AG09309 (cell line): ENCODE data around the gene SLC1A7.

Source experiments
- DNase-seq: peaks from one replicate; pipeline ENCODE4 v3.0.0-alpha.2; 2010; ENCODE audit warnings: low read depth
- H3K4me3 ChIP-seq: 2 replicates; pipeline ENCODE4 v1.5.1; 2011; ENCODE audit warnings: mild to moderate bottlenecking, low read depth, low read length, moderate library complexity; ENCODE audit not compliant: control insufficient read depth
- TF ChIP-seq, protein P1 (sequence below): IDR thresholded peaks from 2 replicates; pipeline ENCODE4 v1.5.1; 2011; ENCODE audit warnings: mild to moderate bottlenecking, low read depth, low read length, inconsistent platforms; ENCODE audit not compliant: insufficient read depth, control insufficient read depth; ENCODE audit errors: missing control alignments

Gene SLC1A7

GRCh38 chr1:53060579-53060978 is 81.9 kb downstream of the SLC1A7 start:
- H3K4me3 ChIP-seq, result no peak overlapping the region
- TF ChIP-seq, protein P1, sequence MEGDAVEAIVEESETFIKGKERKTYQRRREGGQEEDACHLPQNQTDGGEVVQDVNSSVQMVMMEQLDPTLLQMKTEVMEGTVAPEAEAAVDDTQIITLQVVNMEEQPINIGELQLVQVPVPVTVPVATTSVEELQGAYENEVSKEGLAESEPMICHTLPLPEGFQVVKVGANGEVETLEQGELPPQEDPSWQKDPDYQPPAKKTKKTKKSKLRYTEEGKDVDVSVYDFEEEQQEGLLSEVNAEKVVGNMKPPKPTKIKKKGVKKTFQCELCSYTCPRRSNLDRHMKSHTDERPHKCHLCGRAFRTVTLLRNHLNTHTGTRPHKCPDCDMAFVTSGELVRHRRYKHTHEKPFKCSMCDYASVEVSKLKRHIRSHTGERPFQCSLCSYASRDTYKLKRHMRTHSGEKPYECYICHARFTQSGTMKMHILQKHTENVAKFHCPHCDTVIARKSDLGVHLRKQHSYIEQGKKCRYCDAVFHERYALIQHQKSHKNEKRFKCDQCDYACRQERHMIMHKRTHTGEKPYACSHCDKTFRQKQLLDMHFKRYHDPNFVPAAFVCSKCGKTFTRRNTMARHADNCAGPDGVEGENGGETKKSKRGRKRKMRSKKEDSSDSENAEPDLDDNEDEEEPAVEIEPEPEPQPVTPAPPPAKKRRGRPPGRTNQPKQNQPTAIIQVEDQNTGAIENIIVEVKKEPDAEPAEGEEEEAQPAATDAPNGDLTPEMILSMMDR, result no peak
- peak; percentile 62 for DNase-seq

- TF ChIP-seq, protein P1, result no peak
- DNase-seq, result peak; percentile 33
- no peak overlapping the region for H3K4me3 ChIP-seq
These were observed 85.3 kb downstream of the SLC1A7 start for GRCh38 chr1:53057127-53057526.

GRCh38 chr1:53051676-53052075 is 90.8 kb downstream of the SLC1A7 start:
- TF ChIP-seq, protein P1, result no peak
- DNase-seq, result no peak
- H3K4me3 ChIP-seq, result no peak overlapping the region

DNA sequence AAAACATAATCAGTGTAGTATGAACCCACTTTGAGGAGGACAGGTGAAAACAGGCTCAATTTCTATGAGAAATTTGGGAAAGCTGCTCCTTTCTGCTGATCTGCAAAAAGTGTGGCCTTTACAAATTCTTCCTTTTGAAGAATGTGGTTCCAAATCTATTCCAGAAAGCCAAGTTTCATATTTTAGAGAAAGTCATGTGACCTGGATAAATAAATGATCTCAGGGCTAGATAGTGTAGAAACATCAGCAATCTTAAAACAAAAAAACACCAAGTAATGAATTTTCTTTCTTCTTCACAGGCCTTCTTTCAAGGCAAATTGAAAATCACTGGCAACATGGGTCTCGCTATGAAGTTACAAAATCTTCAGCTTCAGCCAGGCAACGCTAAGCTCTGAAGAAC is 92.1 kb downstream of the SLC1A7 start:
- TF ChIP-seq, protein P1, result no peak
- H3K4me3 ChIP-seq, result no peak overlapping the region
- DNase-seq, result no peak

DNA sequence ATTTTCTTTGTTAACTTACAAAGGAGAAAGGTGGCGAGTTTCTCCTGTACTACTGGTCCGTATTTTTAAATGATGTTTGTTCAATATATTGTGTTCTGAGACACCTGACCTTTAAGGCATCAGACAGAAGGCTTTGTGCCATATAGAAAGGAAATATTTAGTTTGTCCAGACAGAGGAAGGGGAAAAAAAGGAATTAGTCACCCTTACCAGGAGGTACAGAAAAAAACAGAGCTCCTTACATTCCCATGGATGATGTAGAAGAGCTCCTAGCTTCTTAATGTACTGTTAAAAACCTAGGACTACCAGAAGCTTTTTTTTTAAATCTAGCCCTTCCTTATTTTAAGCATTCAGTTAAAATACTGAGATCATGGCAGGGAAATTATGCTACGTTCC is 92.9 kb downstream of the SLC1A7 start:
- H3K4me3 ChIP-seq, result no peak overlapping the region
- TF ChIP-seq, protein P1, result no peak
- no peak for DNase-seq

DNA sequence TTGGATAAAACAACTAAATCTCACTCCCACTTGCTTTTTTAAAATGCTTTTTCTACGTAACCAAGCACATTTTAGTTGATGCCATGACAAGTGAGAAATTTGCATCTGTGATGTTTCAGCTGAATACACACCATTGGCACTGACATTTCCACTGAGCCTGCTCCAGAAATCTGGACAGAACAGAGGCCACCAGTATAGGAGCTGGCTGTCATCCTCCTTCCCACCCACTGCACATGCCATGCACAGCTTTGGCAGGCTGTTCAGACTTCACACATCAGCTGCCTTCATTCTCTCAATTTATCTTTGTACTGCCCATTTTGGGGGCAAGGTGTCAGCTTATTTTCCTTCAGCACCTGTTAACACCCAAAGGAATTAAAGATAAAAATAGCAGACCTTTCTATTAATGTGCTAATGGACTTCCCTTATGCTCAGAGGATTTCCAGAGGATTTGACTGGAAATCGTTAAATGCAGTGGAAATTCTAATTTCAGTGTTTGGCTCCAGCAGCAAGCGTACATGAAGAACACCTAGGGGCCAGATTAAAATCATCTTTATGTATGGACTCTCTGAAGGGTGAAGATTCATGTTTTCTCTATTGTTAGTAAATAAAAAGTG is 93.4 kb downstream of the SLC1A7 start:
- DNase-seq, result no peak
- TF ChIP-seq, protein P1, result no peak
- H3K4me3 ChIP-seq, result no peak overlapping the region
